Measurements from ENCODE around the gene UBE2QL1. TPM values are rescaled to one million over a fixed set of nuclear protein-coding genes. Genes with fewer than 3 reads are reported as not detected.

Gene UBE2QL1
- total and polyA plus RNA-seq, 2 donors from 2014 or later, result 0.31 to 4.8 TPM

GRCh38 chr5:6458833-6459232 is 10.2 kb downstream of the UBE2QL1 start:
- no peak for DNase-seq
- intact Hi-C loops (cut with DNase I), result no loop called here
- H3K36me3 ChIP-seq (ENCODE audit: control insufficient read depth in 2 of 3, insufficient read depth in 3 of 3, low read length in 3 of 3), result no peaks in the 10 kb centered on the region
- no peaks in the 10 kb centered on the region for H3K27me3 ChIP-seq (ENCODE audit: control insufficient read depth, insufficient read depth, low read length)
- no peak overlapping the region for H3K9ac ChIP-seq (ENCODE audit: low read length in 3 of 3)
- FAIRE-seq, result no peak
- H3K9me3 ChIP-seq (ENCODE audit: control insufficient read depth in 2 of 3, insufficient read depth in 1 of 3, low read length in 3 of 3), result no peaks in the 10 kb centered on the region
- no peak for TF ChIP-seq CTCF (IDR thresholded peaks at IDR 0.05; ENCODE audit: borderline replicate concordance, extremely low read depth, insufficient read depth)
- H3K4me3 ChIP-seq (ENCODE audit: low read length in 3 of 3), result no peak overlapping the region
- no peaks in the 10 kb centered on the region for H3K4me1 ChIP-seq (ENCODE audit: control insufficient read depth in 2 of 3, insufficient read depth in 2 of 3, low read depth in 1 of 3, low read length in 3 of 3)
- H3K27ac ChIP-seq (ENCODE audit: low read depth in 2 of 2, low read length in 2 of 2), result no peak overlapping the region

GRCh38 chr5:6459896-6460295 is 11.2 kb downstream of the UBE2QL1 start:
- Histone ChIP-seq H3K4me1 (ENCODE audit: control insufficient read depth in 2 of 3, insufficient read depth in 2 of 3, low read depth in 1 of 3, low read length in 3 of 3) (no peaks in the 10 kb centered on the region), H3K4me3 (ENCODE audit: low read length in 3 of 3) (no peak overlapping the region), H3K9ac (ENCODE audit: low read length in 3 of 3) (no peak overlapping the region), H3K9me3 (ENCODE audit: control insufficient read depth in 2 of 3, insufficient read depth in 1 of 3, low read length in 3 of 3) (no peaks in the 10 kb centered on the region), H3K27ac (ENCODE audit: low read depth in 2 of 2, low read length in 2 of 2) (no peak overlapping the region), H3K36me3 (ENCODE audit: control insufficient read depth in 2 of 3, insufficient read depth in 3 of 3, low read length in 3 of 3) (no peaks in the 10 kb centered on the region), H3K27me3 (ENCODE audit: control insufficient read depth, insufficient read depth, low read length) (no peaks in the 10 kb centered on the region)
- FAIRE-seq (no peak), DNase-seq (no peak)
- TF ChIP-seq CTCF (IDR thresholded peaks at IDR 0.05; ENCODE audit: borderline replicate concordance, extremely low read depth, insufficient read depth), result no peak
- intact Hi-C loops (cut with DNase I), result no loop called here

- no peaks in the 10 kb centered on the region for H3K9me3 ChIP-seq (ENCODE audit: control insufficient read depth in 2 of 3, insufficient read depth in 1 of 3, low read length in 3 of 3)
- H3K9ac ChIP-seq (ENCODE audit: low read length in 3 of 3), result no peak overlapping the region
- no peak overlapping the region for H3K4me3 ChIP-seq (ENCODE audit: low read length in 3 of 3)
- intact Hi-C loops (cut with DNase I), result no loop called here
- FAIRE-seq, result no peak
- H3K36me3 ChIP-seq (ENCODE audit: control insufficient read depth in 2 of 3, insufficient read depth in 3 of 3, low read length in 3 of 3), result no peaks in the 10 kb centered on the region
- TF ChIP-seq CTCF (IDR thresholded peaks at IDR 0.05; ENCODE audit: borderline replicate concordance, extremely low read depth, insufficient read depth), result no peak
- H3K27me3 ChIP-seq (ENCODE audit: control insufficient read depth, insufficient read depth, low read length), result no peaks in the 10 kb centered on the region
- no peak for DNase-seq
- H3K4me1 ChIP-seq (ENCODE audit: control insufficient read depth in 2 of 3, insufficient read depth in 2 of 3, low read depth in 1 of 3, low read length in 3 of 3), result no peaks in the 10 kb centered on the region
- H3K27ac ChIP-seq (ENCODE audit: low read depth in 2 of 2, low read length in 2 of 2), result no peak overlapping the region
Observed at GRCh38 chr5:6461006-6461405, 12.3 kb downstream of the UBE2QL1 start.
